Nephron progenitor cell (in vitro differentiated cells): ENCODE data around the gene FAM120A.
A peak's percentile ranks its signal among the peaks of the same experiment; 100 is the strongest.

ENCODE experiments used
- DNase-seq: peaks from one replicate; pipeline ENCODE4 v3.0.0; 2021
- H3K27ac Mint-ChIP-seq: 2 replicates; pipeline ENCODE4 v1.8.0; 2021; ENCODE audit warnings: mild to moderate bottlenecking, moderate library complexity, mixed read lengths
- H3K27me3 Mint-ChIP-seq: 2 replicates; pipeline ENCODE4 v1.8.0; 2021; ENCODE audit warnings: mild to moderate bottlenecking, low read depth, mixed read lengths; ENCODE audit not compliant: poor library complexity
- H3K36me3 Mint-ChIP-seq: 2 replicates; pipeline ENCODE4 v1.8.0; 2021; ENCODE audit warnings: low read depth, mixed read lengths
- H3K4me1 Mint-ChIP-seq: 2 replicates; pipeline ENCODE4 v1.8.0; 2021; ENCODE audit warnings: mixed read lengths
- H3K4me3 Mint-ChIP-seq: 2 replicates; pipeline ENCODE4 v1.8.0; 2021; ENCODE audit warnings: mild to moderate bottlenecking, moderate library complexity, mixed read lengths
- H3K9me3 Mint-ChIP-seq: 2 replicates; pipeline ENCODE4 v1.8.0; 2021; ENCODE audit warnings: mild to moderate bottlenecking, moderate library complexity, mixed read lengths
- TF ChIP-seq, protein P1 (sequence below): fragments of 200-600 bp; sonication (generic); IDR thresholded peaks from 2 replicates; pipeline ENCODE4 v1.5.0; 2021; ENCODE audit warnings: antibody characterized with exemption

FAM120A gene

DNA sequence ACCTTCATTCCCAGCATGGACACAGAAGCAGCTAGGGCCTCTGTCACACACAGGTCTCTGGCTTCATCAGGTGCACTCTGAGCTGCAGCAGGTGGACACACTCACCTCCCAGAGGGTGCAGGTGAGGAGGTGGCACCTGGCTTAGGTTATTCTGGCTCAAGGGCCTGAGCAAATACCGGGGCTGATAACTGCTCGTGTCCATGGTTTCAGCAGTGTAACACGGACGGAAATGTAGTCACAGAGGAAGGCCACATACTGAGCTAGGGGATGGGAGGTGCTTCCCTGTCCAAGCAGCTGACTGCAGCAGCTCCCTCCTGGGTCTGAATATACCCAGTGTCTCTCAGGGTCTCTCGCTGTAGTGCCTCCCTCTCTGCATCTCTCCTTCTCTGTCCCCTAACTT lies 130.6 kb downstream of the FAM120A start:
- no peak for DNase-seq
- peaks cover 54% of the 10 kb centered on the region for H3K4me1 Mint-ChIP-seq
- TF ChIP-seq, protein P1, sequence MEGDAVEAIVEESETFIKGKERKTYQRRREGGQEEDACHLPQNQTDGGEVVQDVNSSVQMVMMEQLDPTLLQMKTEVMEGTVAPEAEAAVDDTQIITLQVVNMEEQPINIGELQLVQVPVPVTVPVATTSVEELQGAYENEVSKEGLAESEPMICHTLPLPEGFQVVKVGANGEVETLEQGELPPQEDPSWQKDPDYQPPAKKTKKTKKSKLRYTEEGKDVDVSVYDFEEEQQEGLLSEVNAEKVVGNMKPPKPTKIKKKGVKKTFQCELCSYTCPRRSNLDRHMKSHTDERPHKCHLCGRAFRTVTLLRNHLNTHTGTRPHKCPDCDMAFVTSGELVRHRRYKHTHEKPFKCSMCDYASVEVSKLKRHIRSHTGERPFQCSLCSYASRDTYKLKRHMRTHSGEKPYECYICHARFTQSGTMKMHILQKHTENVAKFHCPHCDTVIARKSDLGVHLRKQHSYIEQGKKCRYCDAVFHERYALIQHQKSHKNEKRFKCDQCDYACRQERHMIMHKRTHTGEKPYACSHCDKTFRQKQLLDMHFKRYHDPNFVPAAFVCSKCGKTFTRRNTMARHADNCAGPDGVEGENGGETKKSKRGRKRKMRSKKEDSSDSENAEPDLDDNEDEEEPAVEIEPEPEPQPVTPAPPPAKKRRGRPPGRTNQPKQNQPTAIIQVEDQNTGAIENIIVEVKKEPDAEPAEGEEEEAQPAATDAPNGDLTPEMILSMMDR = no peak
- H3K9me3 Mint-ChIP-seq = peaks cover 23% of the 10 kb centered on the region
- peaks cover 27% of the 10 kb centered on the region for H3K36me3 Mint-ChIP-seq
- H3K27me3 Mint-ChIP-seq = peaks cover 6% of the 10 kb centered on the region
- peak overlapping the region; percentile 54 for H3K27ac Mint-ChIP-seq
- H3K4me3 Mint-ChIP-seq = no peak overlapping the region

DNA sequence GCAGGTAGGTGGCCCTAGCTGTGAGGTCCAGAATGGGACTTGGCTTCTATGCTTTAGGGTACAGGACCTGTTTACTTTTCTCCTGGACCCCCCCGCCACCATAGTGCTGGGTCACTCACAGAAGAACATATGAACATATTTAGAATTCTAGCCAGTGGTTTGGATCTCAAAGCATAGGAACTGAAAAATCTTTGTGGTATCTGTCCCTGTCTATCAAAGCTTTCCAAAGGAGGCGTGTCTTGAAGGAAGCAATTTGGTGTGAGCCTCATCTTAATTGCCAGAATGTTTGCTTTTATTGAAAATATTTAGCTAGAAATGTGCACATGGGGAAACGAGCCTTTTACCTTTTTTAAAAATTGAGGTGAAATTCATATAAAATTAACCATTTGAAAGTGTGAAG lies 131.1 kb downstream of the FAM120A start:
- TF ChIP-seq, protein P1 = no peak
- Mint-ChIP-seq H3K27me3 (peaks cover 4% of the 10 kb centered on the region), H3K36me3 (peaks cover 27% of the 10 kb centered on the region), H3K9me3 (peaks cover 23% of the 10 kb centered on the region), H3K4me3 (no peak overlapping the region), H3K27ac (peak overlapping the region; percentile 54), H3K4me1 (peaks cover 56% of the 10 kb centered on the region)
- DNase-seq = no peak

DNA sequence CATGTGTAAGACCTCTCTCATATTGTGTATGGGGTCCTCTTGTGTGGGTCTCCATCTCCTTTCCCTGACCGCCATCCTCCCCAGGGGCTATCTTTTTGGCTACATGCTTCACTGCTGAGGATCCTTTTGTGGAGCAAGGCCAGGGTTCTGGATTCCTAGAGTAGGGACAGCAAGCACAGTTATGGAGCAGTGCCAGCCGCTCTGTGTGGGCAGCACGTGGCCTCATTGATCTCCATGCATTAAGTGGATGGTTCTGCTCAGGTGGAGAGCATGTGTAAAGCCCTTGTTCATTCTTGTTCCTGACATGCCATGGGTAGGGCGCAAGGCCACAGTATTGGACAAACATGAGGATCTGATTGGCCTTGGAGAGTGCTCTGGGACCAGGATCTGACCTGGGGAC lies 133.8 kb downstream of the FAM120A start:
- H3K4me1 Mint-ChIP-seq = peaks cover 58% of the 10 kb centered on the region
- no peak overlapping the region for H3K27ac Mint-ChIP-seq
- H3K27me3 Mint-ChIP-seq = no peaks in the 10 kb centered on the region
- TF ChIP-seq, protein P1 = no peak
- H3K9me3 Mint-ChIP-seq = peaks cover 23% of the 10 kb centered on the region
- no peak overlapping the region for H3K4me3 Mint-ChIP-seq
- DNase-seq = no peak
- peaks cover 27% of the 10 kb centered on the region for H3K36me3 Mint-ChIP-seq

DNA sequence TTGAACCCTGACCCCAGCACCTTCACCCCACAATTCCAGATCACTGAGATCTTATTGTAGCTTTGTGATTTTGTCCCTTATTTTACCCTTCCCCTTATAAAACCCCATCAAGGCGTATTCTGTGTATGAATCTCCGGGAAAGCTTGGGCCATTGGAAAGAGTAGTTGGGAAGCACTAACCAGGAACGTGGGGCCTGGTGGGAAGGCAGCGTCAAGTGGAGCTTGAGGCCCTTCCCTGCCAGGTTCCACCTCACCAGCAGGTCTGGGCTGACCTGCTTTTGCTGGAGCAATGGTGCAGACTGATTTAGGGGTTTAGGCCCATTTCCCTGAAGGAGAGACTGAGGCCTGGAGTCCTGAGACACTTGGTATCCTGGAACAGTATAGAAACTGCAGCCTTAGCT lies 134.2 kb downstream of the FAM120A start:
- Mint-ChIP-seq H3K4me3 (no peak overlapping the region), H3K4me1 (peaks cover 58% of the 10 kb centered on the region), H3K27me3 (no peaks in the 10 kb centered on the region), H3K36me3 (peaks cover 27% of the 10 kb centered on the region), H3K9me3 (peaks cover 23% of the 10 kb centered on the region), H3K27ac (no peak overlapping the region)
- DNase-seq = no peak
- TF ChIP-seq, protein P1 = no peak

DNA sequence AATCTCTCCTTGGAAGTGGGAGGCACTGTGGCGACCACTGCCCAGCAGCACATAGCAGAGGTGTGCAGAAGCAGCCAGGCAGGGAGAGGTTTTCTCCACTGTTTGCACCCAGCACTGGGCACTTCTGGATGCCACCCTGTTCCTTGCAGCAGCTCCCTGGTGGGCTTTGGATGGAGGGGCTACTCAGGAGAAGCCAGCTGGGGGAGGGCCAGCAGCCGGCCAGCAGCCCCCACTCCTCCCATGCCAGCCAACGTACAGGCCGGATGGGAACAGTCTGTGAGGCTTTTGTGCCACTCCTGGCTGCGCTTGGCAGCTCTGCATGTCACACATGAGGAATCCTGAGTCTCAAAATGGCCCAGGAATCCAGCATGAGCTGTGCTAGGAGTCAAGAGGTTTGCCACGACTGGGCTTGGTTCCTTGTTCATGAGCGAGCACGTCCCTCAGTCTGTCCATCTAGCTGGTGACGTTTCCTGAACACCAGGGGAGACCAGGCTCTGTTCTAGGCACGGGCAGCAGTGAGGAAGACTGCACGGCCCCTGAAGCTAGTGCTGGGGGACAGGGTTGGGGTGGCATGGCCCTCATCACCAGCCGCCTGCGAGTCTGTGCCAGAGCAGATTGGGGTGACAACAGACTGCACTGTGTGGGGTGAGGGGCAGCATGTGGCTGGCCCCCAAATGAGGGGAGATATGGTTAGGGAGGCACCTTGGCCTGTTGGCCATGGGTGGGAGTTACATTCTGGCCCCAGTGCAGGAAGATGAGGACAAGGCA lies 135.0 kb downstream of the FAM120A start:
- H3K4me3 Mint-ChIP-seq = no peak overlapping the region
- no peaks in the 10 kb centered on the region for H3K27me3 Mint-ChIP-seq
- TF ChIP-seq, protein P1 = no peak
- peaks cover 23% of the 10 kb centered on the region for H3K9me3 Mint-ChIP-seq
- peaks cover 27% of the 10 kb centered on the region for H3K36me3 Mint-ChIP-seq
- peak overlapping the region; percentile 82 for H3K27ac Mint-ChIP-seq
- peaks cover 58% of the 10 kb centered on the region for H3K4me1 Mint-ChIP-seq
- DNase-seq = no peak

DNA sequence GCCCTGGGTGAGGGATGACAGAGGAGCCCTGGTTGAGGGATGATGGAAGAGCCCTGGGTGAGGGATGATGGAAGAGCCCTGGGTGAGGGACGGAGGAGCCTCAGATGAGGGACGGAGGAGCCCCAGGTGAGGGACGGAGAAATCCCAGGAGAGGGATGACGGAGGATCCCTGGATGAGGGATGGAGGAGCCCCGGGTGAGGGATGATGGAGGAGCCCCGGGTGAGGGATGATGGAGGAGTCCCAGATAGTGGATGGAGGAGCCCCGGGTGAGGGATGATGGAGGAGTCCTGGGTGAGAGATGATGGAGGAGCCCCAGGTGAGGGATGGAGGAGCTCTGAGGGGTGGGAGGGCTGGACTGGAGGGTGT lies 135.8 kb downstream of the FAM120A start:
- DNase-seq = no peak
- Mint-ChIP-seq H3K4me3 (no peak overlapping the region), H3K9me3 (peaks cover 23% of the 10 kb centered on the region), H3K27me3 (peaks cover 4% of the 10 kb centered on the region), H3K36me3 (peaks cover 27% of the 10 kb centered on the region), H3K27ac (no peak overlapping the region), H3K4me1 (peaks cover 65% of the 10 kb centered on the region)
- TF ChIP-seq, protein P1 = no peak
